Measurements from ENCODE around the gene PARVG.
A peak's percentile ranks its signal among the peaks of the same experiment; 100 is the strongest.

PARVG gene

GRCh38 chr22:44153710-44154109, 27.0 kb upstream of the PARVG start:
- Histone ChIP-seq H3K79me2 (ENCODE audit: insufficient read depth, low read length) (no peaks in the 10 kb centered on the region), H3K9me3 (ENCODE audit: insufficient read depth, low read length, severe bottlenecking) (no peaks in the 10 kb centered on the region), H4K20me1 (ENCODE audit: insufficient read depth, low read length) (peaks cover 6% of the 10 kb centered on the region), H2AFZ (ENCODE audit: low read depth, low read length) (no peak overlapping the region), H3K4me3 (ENCODE audit: low read depth in 1 of 2, low read length in 2 of 2) (no peak overlapping the region), H3K36me3 (ENCODE audit: insufficient read depth, low read length) (no peaks in the 10 kb centered on the region), H3K4me2 (ENCODE audit: insufficient read depth, low read length) (no peak overlapping the region), H3K27me3 (ENCODE audit: insufficient read depth, low read length, poor library complexity) (no peaks in the 10 kb centered on the region), H3K4me1 (ENCODE audit: insufficient read depth, low read length) (no peaks in the 10 kb centered on the region), H3K27ac (ENCODE audit: low read length) (no peak overlapping the region), H3K9ac (ENCODE audit: low read depth, low read length) (no peak overlapping the region)
- TF ChIP-seq, protein P1, sequence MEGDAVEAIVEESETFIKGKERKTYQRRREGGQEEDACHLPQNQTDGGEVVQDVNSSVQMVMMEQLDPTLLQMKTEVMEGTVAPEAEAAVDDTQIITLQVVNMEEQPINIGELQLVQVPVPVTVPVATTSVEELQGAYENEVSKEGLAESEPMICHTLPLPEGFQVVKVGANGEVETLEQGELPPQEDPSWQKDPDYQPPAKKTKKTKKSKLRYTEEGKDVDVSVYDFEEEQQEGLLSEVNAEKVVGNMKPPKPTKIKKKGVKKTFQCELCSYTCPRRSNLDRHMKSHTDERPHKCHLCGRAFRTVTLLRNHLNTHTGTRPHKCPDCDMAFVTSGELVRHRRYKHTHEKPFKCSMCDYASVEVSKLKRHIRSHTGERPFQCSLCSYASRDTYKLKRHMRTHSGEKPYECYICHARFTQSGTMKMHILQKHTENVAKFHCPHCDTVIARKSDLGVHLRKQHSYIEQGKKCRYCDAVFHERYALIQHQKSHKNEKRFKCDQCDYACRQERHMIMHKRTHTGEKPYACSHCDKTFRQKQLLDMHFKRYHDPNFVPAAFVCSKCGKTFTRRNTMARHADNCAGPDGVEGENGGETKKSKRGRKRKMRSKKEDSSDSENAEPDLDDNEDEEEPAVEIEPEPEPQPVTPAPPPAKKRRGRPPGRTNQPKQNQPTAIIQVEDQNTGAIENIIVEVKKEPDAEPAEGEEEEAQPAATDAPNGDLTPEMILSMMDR (IDR thresholded peaks at IDR 0.05; ENCODE audit: borderline replicate concordance, extremely low read depth, low read length, poor library complexity, severe bottlenecking): no peak
- TF ChIP-seq EZH2 (IDR thresholded peaks at IDR 0.05; ENCODE audit: borderline replicate concordance, low read depth, low read length, severe bottlenecking): no peak
- DNase-seq (no peak), ATAC-seq (ENCODE audit: insufficient read depth, low read depth) (no peak)

DNA sequence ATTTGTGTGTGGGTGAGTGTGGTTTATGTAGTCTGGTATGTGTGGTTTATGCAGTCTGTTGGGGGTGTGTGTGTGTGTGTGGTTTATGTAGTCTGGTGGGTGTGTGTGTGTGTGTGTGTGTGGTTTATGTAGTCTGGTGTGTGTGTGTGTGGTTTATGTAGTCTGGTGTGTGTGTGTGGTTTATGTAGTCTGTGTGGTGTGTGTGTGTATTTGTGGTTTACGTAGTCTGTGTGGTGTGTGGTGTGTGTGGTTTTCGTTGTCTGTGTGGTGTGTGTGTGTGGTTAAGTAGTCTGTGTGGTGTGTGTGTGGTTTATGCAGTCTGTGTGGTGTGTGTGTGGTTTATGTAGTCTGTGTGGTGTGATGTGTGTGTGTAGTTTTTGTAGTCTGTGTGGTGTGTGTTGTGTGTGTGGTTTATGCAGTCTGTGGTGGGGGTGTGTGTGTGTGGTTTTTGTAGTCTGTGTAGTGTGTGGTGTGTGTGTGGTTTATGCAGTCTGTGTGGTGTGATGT, 26.2 kb upstream of the PARVG start:
- no peaks in the 10 kb centered on the region for H3K79me2 ChIP-seq (ENCODE audit: insufficient read depth, low read length)
- no peak for TF ChIP-seq EZH2 (IDR thresholded peaks at IDR 0.05; ENCODE audit: borderline replicate concordance, low read depth, low read length, severe bottlenecking)
- TF ChIP-seq, protein P1 (IDR thresholded peaks at IDR 0.05; ENCODE audit: borderline replicate concordance, extremely low read depth, low read length, poor library complexity, severe bottlenecking): no peak
- DNase-seq: no peak

GRCh38 chr22:44155115-44155514, 25.6 kb upstream of the PARVG start:
- no peak overlapping the region for H2AFZ ChIP-seq (ENCODE audit: low read depth, low read length)
- no peaks in the 10 kb centered on the region for H3K79me2 ChIP-seq (ENCODE audit: insufficient read depth, low read length)
- H3K27ac ChIP-seq (ENCODE audit: low read length): no peak overlapping the region
- no peaks in the 10 kb centered on the region; the same call in none of the 2 replicates for H4K20me1 ChIP-seq (ENCODE audit: insufficient read depth, low read length)
- DNase-seq (no peak), ATAC-seq (ENCODE audit: insufficient read depth, low read depth) (no peak)
- no peaks in the 10 kb centered on the region for H3K36me3 ChIP-seq (ENCODE audit: insufficient read depth, low read length)
- H3K4me1 ChIP-seq (ENCODE audit: insufficient read depth, low read length): no peaks in the 10 kb centered on the region
- TF ChIP-seq, protein P1 (IDR thresholded peaks at IDR 0.05; ENCODE audit: borderline replicate concordance, extremely low read depth, low read length, poor library complexity, severe bottlenecking): no peak
- no peak for TF ChIP-seq EZH2 (IDR thresholded peaks at IDR 0.05; ENCODE audit: borderline replicate concordance, low read depth, low read length, severe bottlenecking)
- no peaks in the 10 kb centered on the region for H3K9me3 ChIP-seq (ENCODE audit: insufficient read depth, low read length, severe bottlenecking)
- no peak overlapping the region for H3K4me2 ChIP-seq (ENCODE audit: insufficient read depth, low read length)
- no peak overlapping the region for H3K4me3 ChIP-seq (ENCODE audit: low read depth in 1 of 2, low read length in 2 of 2)
- H3K27me3 ChIP-seq (ENCODE audit: insufficient read depth, low read length, poor library complexity): no peaks in the 10 kb centered on the region
- no peak overlapping the region for H3K9ac ChIP-seq (ENCODE audit: low read depth, low read length)

More for the DNA sequence above, 26.2 kb upstream of the PARVG start:
- H3K27ac ChIP-seq (ENCODE audit: low read length): no peak overlapping the region
- H3K4me1 ChIP-seq (ENCODE audit: insufficient read depth, low read length): no peaks in the 10 kb centered on the region
- peak; percentile 29; the same call in 2 of the 3 replicates for ATAC-seq (ENCODE audit: insufficient read depth, low read depth)
- no peak overlapping the region for H3K9ac ChIP-seq (ENCODE audit: low read depth, low read length)
- H3K4me3 ChIP-seq (ENCODE audit: low read depth in 1 of 2, low read length in 2 of 2): no peak overlapping the region
- H3K27me3 ChIP-seq (ENCODE audit: insufficient read depth, low read length, poor library complexity): no peaks in the 10 kb centered on the region
- H3K9me3 ChIP-seq (ENCODE audit: insufficient read depth, low read length, severe bottlenecking): no peaks in the 10 kb centered on the region
- H2AFZ ChIP-seq (ENCODE audit: low read depth, low read length): no peak overlapping the region
- no peak overlapping the region for H3K4me2 ChIP-seq (ENCODE audit: insufficient read depth, low read length)
- H4K20me1 ChIP-seq (ENCODE audit: insufficient read depth, low read length): no peaks in the 10 kb centered on the region; the same call in 1 of the 2 replicates
- H3K36me3 ChIP-seq (ENCODE audit: insufficient read depth, low read length): no peaks in the 10 kb centered on the region

All from DND-41 (cell line).